Adrenal gland (tissue), 12 donors: ENCODE data around the gene MTUS2. TPM values are rescaled to one million over a fixed set of nuclear protein-coding genes. Genes with fewer than 3 reads are reported as not detected.

Experiments
- DNase-seq, 7 donors: peaks; one replicate each; pipeline ENCODE4 v3.0.0-alpha.2; 2019 to 2020
- H3K27ac ChIP-seq, 5 donors: fragments of 200-600 bp; sonication (generic) in 4 of 5; 1 replicate in 3 of 5; 2 replicates in 2 of 5; pipeline versions ENCODE4 v1.5.1 to v1.8.0; 2016 to 2020; ENCODE audit warnings: mild to moderate bottlenecking in 1 of 5
- H3K27me3 ChIP-seq: fragments of 200-600 bp; 2 replicates; pipeline ENCODE4 v1.8.0; 2021
- H3K36me3 ChIP-seq, 2 donors: fragments of 200-600 bp; replicated peaks in 1 of 2; 1 replicate in 1 of 2; 2 replicates in 1 of 2; pipeline versions ENCODE4 v1.5.1 to v1.8.0; 2018 to 2022
- H3K4me1 ChIP-seq, 2 donors: fragments of 200-600 bp; replicated peaks in 1 of 2; 1 replicate in 1 of 2; 2 replicates in 1 of 2; pipeline versions ENCODE4 v1.5.1 to v1.8.0; 2018 to 2021
- H3K4me3 ChIP-seq, 4 donors: fragments of 200-600 bp; sonication (generic) in 3 of 4; one replicate each; pipeline ENCODE4 v1.5.1; 2016 to 2018
- H3K9me3 ChIP-seq, 3 donors: fragments of 200-600 bp; sonication (generic) in 1 of 3; replicated peaks in 1 of 3; 1 replicate in 2 of 3; 2 replicates in 1 of 3; pipeline versions ENCODE4 v1.5.1 to v1.8.0; 2016 to 2021
- POLR2A ChIP-seq, 2 donors: fragments of 450-650 bp; IDR thresholded peaks; one replicate each; pipeline ENCODE4 v1.6.1; 2017; ENCODE audit warnings: antibody characterized with exemption in 2 of 2, mild to moderate bottlenecking in 2 of 2, moderate library complexity in 1 of 2
- WGBS, 4 donors: extraction: QIAGEN DNeasy Blood & Tissue Kit in 2 of 4; methylation state at CpG; one replicate each; pipeline versions ENCODE4 v1.1.5 to v1.1.7; 2013 to 2017; 5-methylcytosine and 5-hydroxymethylcytosine counted together
- intact Hi-C, 2 donors: fragments of 100-400 bp; cut with DNase I; formaldehyde crosslinking; loops; one replicate each; pipeline versions ENCODE4 v1.14.1 to v1.15.0; 2022 to 2023
- polyA plus RNA-seq, 3 donors: library from polyadenylated mRNA; stranded (reverse); fragments of 200-250 nt in 2 of 3; fragments of 350-450 nt in 1 of 3; fragmentation: Illumina TruSeq in 1 of 3; extraction: RNeasy Lipid Tissue Mini Kit (QIAGEN cat#74804) in 1 of 3; gene quantifications; one replicate each; pipeline ENCODE4 v1.2.3, GENCODE V29; 2013 to 2014
- total RNA-seq, 9 donors: library from RNA; depleted of rRNA in 4 of 9; stranded (reverse); fragments of >200 nt in 4 of 9; fragments of 120-200 nt in 1 of 9; fragmentation: NEBNext Ultra II Directional in 1 of 9; extraction: Animal tissue kit (Norgen Biotek cat#: 25700) in 1 of 9; gene quantifications; one replicate each; pipeline versions ENCODE4 v1.1.0 to v1.2.4, GENCODE V29; 2013 to 2023
- TF ChIP-seq, protein P1 (sequence below), 6 experiments: fragments of 450-650 bp in 4 of 6; fragments of 200-600 bp in 2 of 6; sonication (generic) in 1 of 6; IDR thresholded peaks; 1 replicate in 5 of 6; 2 replicates in 1 of 6; pipeline versions ENCODE4 v1.5.1 to v1.8.0; 2016 to 2021; ENCODE audit warnings: antibody characterized with exemption in 6 of 6, mild to moderate bottlenecking in 2 of 6, moderate library complexity in 1 of 6
- donor health status: healthy with polysubstance abuse.
- donor health status: Bipolar disorder and iron deficiency.
- donor health status: DM: yes; HTN: yes; CAD: no.
- donor health status: DM: no; HTN: no; CAD: no.
- donor health status: DM: no; HTN: no; CAD: no.
- donor health status: DM: yes; HTN: yes; CAD: no.

Gene MTUS2
- total and polyA plus RNA-seq, 12 donors = 0.07 to 0.24 (median 0.14) TPM; not detected in 5

DNA sequence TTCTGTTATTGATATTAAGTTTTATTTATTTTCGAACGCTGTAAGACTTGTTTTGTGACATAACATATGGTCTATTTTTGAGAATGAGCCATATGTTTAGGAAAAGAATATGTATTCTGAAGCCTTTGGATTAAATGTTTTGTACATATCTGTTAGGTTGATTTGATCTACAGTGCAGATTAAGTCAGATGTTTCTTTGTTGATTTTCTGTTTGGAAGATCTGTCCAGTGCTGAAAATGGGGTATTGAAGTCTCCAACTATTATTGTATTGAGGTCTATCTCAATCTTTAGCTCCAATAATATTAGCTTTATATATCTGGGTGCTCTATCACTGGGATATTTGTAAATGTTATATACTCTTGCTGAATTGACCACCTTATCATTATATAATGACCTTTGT is 97.9 kb downstream of the MTUS2 start:
- TF ChIP-seq POLR2A (IDR thresholded peaks at IDR 0.05) = no peak
- TF ChIP-seq, protein P1, sequence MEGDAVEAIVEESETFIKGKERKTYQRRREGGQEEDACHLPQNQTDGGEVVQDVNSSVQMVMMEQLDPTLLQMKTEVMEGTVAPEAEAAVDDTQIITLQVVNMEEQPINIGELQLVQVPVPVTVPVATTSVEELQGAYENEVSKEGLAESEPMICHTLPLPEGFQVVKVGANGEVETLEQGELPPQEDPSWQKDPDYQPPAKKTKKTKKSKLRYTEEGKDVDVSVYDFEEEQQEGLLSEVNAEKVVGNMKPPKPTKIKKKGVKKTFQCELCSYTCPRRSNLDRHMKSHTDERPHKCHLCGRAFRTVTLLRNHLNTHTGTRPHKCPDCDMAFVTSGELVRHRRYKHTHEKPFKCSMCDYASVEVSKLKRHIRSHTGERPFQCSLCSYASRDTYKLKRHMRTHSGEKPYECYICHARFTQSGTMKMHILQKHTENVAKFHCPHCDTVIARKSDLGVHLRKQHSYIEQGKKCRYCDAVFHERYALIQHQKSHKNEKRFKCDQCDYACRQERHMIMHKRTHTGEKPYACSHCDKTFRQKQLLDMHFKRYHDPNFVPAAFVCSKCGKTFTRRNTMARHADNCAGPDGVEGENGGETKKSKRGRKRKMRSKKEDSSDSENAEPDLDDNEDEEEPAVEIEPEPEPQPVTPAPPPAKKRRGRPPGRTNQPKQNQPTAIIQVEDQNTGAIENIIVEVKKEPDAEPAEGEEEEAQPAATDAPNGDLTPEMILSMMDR (IDR thresholded peaks at IDR 0.05) = no peak
- WGBS, 4 donors = 83 to 90% (median 88%) methylated on average over 2 of the region's 2 CpGs
- peaks cover 0 to 8% (median 0%) of the 10 kb centered on the region in 3 donors for H3K9me3 ChIP-seq

DNA sequence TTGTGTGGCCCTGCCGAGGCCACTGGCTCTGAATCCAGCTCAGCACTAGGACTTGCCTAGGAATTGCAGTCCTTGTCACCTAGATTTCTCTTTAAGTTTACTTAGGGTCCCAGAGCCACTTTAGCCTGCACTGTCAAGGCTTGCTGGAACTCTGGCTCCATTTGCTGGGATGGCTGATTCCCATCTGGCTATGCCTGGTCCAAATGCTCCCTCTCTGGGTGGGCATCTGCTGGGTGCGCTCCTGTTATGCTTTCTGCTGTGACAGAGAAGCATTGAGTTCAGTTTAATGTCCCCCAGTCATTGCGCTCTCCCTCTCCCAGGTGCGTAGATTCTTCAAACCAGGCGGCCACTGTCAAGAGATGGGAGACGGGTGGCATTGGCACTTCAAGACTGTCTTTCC is 102.2 kb downstream of the MTUS2 start:
- Histone ChIP-seq H3K36me3 (no peaks in the 10 kb centered on the region), H3K9me3 (no peaks in the 10 kb centered on the region), H3K27me3 (no peaks in the 10 kb centered on the region), H3K4me1 (no peaks in the 10 kb centered on the region), H3K27ac (no peak overlapping the region), H3K4me3 (no peak overlapping the region)
- no peak for DNase-seq
- intact Hi-C loops = no loop called here
- WGBS, 4 donors = 58 to 80% (median 64%) methylated on average over 5 to 6 of the region's 6 CpGs
- TF ChIP-seq, protein P1 (IDR thresholded peaks at IDR 0.05) = no peak
- TF ChIP-seq POLR2A (IDR thresholded peaks at IDR 0.05) = no peak

More for the DNA sequence above, 97.9 kb downstream of the MTUS2 start:
- Histone ChIP-seq H3K27ac (no peak overlapping the region), H3K4me1 (no peaks in the 10 kb centered on the region), H3K4me3 (no peak overlapping the region), H3K27me3 (no peaks in the 10 kb centered on the region), H3K36me3 (no peaks in the 10 kb centered on the region)
- DNase-seq = no peak
- intact Hi-C loops = no loop called here

DNA sequence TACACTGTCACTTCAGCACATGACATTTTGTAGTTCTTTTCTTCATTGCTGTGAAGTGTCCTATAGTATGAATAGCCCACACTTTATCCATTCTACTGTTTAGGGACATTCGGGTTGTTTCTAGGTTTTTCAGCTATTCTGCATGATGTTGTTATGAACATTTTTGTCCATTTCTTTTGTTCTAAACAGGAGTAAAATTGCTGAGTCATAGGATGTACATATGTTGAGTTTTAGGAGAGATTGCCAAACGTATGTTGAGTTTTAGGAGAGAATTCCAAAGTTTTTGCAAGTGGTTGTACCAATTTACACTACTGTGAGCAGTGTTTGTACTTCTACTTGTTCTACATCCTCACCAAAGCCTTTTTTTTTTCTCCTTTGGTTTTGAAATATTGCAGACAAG is 115.0 kb downstream of the MTUS2 start:
- no peaks in the 10 kb centered on the region for H3K9me3 ChIP-seq
- H3K36me3 ChIP-seq = no peaks in the 10 kb centered on the region
- no peak overlapping the region for H3K27ac ChIP-seq
- DNase-seq = no peak
- TF ChIP-seq, protein P1 (IDR thresholded peaks at IDR 0.05) = no peak
- TF ChIP-seq POLR2A (IDR thresholded peaks at IDR 0.05) = no peak
- 62 to 78% (median 67%) methylated on average over 2 of the region's 2 CpGs for WGBS, 4 donors
- intact Hi-C loops = no loop called here
- no peaks in the 10 kb centered on the region for H3K4me1 ChIP-seq
- no peaks in the 10 kb centered on the region for H3K27me3 ChIP-seq
- no peak overlapping the region for H3K4me3 ChIP-seq

DNA sequence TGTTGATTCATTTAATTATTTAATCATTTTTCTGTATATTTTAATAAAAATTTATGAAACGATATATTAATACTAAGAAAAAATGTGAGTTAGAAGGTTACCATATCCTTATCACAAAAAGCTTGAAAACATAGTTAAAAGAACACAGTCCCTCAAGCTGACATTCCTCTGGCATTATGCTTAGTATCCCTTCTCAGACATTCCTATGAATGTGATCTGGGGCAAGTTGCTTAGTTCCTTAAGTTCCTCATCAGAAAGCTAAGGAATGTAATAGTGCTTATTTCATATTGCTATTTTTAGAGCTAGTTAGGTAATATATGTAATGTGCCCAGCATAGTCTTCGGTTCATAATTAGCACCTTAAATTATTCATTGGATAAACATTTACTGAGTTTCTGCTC is 122.8 kb downstream of the MTUS2 start:
- TF ChIP-seq POLR2A (IDR thresholded peaks at IDR 0.05) = no peak
- TF ChIP-seq, protein P1 (IDR thresholded peaks at IDR 0.05) = no peak
- Histone ChIP-seq H3K27me3 (no peaks in the 10 kb centered on the region), H3K27ac (no peak overlapping the region), H3K9me3 (no peaks in the 10 kb centered on the region), H3K36me3 (no peaks in the 10 kb centered on the region), H3K4me3 (no peak overlapping the region), H3K4me1 (no peaks in the 10 kb centered on the region)
- intact Hi-C loops = no loop called here
- no peak for DNase-seq
- WGBS, 4 donors = 70 to 78% (median 70%) methylated on average over 2 of the region's 2 CpGs
